AG04450 (cell line): Measurements from ENCODE around the gene ZFTA. TPM values are rescaled to one million over a fixed set of nuclear protein-coding genes. Genes with fewer than 3 reads are reported as not detected.

Source experiments
- CTCF ChIA-PET: fragments of 300-600, 350-600 bp; formaldehyde crosslinking; extraction: SDS; loops from one replicate; lab custom pipeline; 2022; ENCODE audit warnings: antibody characterized with exemption, inconsistent platforms; lab: Charles Lee
- POLR2A ChIA-PET: fragments of 350-600 bp; formaldehyde crosslinking; extraction: SDS; loops from one replicate; lab custom pipeline; 2021; ENCODE audit warnings: antibody characterized with exemption, inconsistent platforms; lab: Yijun Ruan, JAX
- DNase-seq: peaks from one replicate; pipeline ENCODE4 v3.0.0-alpha.2; 2011; ENCODE audit warnings: low read depth, low spot score
- H3K27ac ChIP-seq: one replicate; pipeline ENCODE4 v1.5.1; 2012; ENCODE audit warnings: low read depth, low read length, control low read depth
- H3K27me3 ChIP-seq: one replicate; pipeline ENCODE4 v1.6.0; 2012; ENCODE audit warnings: low read length; ENCODE audit not compliant: control insufficient read depth, insufficient read depth
- H3K4me3 ChIP-seq: 2 replicates; pipeline ENCODE4 v1.5.1; 2011; ENCODE audit warnings: mild to moderate bottlenecking, low read depth, low read length, control low read depth
- H3K9me3 ChIP-seq: 2 replicates; pipeline ENCODE4 v1.5.1; 2012; ENCODE audit warnings: low read length; ENCODE audit not compliant: control insufficient read depth, insufficient read depth
- CTCF ChIP-seq: IDR thresholded peaks from 2 replicates; pipeline ENCODE4 v1.5.1; 2011; ENCODE audit warnings: low read depth, low read length, control low read depth, inconsistent platforms
- polyA plus RNA-seq: library from polyadenylated mRNA; depleted of rRNA; stranded (reverse); fragments of >200 nt; gene quantifications from 2 replicates; pipeline ENCODE4 v1.2.3, GENCODE V29; 2011

Gene ZFTA
- polyA plus RNA-seq, 1 experiment: 8.6 TPM

- ChIA-PET CTCF (interaction anchor here (1.1 to 1.4 kb wide), 2 partner anchors 31 to 38 kb away, joined by 3 to 4 read pairs; partner anchors contain the start of gene ZFTA), POLR2A (no interaction called here)
- H3K9me3 ChIP-seq: no peaks in the 10 kb centered on the region
- DNase-seq: no peak
- H3K27ac ChIP-seq: no peak overlapping the region
- TF ChIP-seq CTCF: no peak
- no peaks in the 10 kb centered on the region for H3K27me3 ChIP-seq
- H3K4me3 ChIP-seq: no peak overlapping the region
Observed at GRCh38 chr11:63805844-63806415, 37.4 kb upstream of the ZFTA start.

- no peak for DNase-seq
- Histone ChIP-seq H3K9me3 (no peaks in the 10 kb centered on the region), H3K27ac (no peak overlapping the region), H3K4me3 (no peak overlapping the region), H3K27me3 (no peaks in the 10 kb centered on the region)
- no peak for TF ChIP-seq CTCF
- ChIA-PET POLR2A (no interaction called here), CTCF (no interaction called here)
Observed at GRCh38 chr11:63804259-63804658, 35.7 kb upstream of the ZFTA start.

- Histone ChIP-seq H3K27me3 (no peaks in the 10 kb centered on the region), H3K27ac (no peak overlapping the region), H3K9me3 (no peaks in the 10 kb centered on the region), H3K4me3 (no peak overlapping the region)
- CTCF ChIA-PET: interaction anchor here (0.6 to 0.7 kb wide), 3 partner anchors 34 to 46 kb away, joined by 3 to 4 read pairs (median 3); no protein-coding TSS in a partner anchor
- no peak for TF ChIP-seq CTCF
- no peak for DNase-seq
- POLR2A ChIA-PET: interaction anchor here (0.5 to 1.0 kb wide), 2 partner anchors 34 to 193 kb away, joined by 3 read pairs; partner anchors contain the start of gene ZFTA
Observed at GRCh38 chr11:63802637-63803414, 34.3 kb upstream of the ZFTA start.

GRCh38 chr11:63800921-63801320 lies 32.3 kb upstream of the ZFTA start:
- Histone ChIP-seq H3K27me3 (no peaks in the 10 kb centered on the region), H3K9me3 (no peaks in the 10 kb centered on the region), H3K4me3 (no peak overlapping the region), H3K27ac (no peak overlapping the region)
- POLR2A ChIA-PET: no interaction called here
- CTCF ChIA-PET: no interaction called here
- no peak for TF ChIP-seq CTCF
- no peak for DNase-seq

- ChIA-PET POLR2A (no interaction called here), CTCF (no interaction called here)
- no peaks in the 10 kb centered on the region for H3K27me3 ChIP-seq
- no peak for TF ChIP-seq CTCF
- no peak overlapping the region for H3K4me3 ChIP-seq
- DNase-seq: no peak
- H3K27ac ChIP-seq: no peak overlapping the region
- peaks cover 16% of the 10 kb centered on the region; the same call in 1 of the 2 replicates for H3K9me3 ChIP-seq
Observed at GRCh38 chr11:63795066-63795465, 26.5 kb upstream of the ZFTA start.
